A673 (cell line): ENCODE results near the gene FREM1. TPM values are rescaled to one million over a fixed set of nuclear protein-coding genes. Genes with fewer than 3 reads are reported as not detected.

Source experiments
- BruUV-seq: library from RNA; stranded (reverse); fragments of 400-500 nt; replicated peaks from 2 replicates; lab custom pipeline; 2021; lab: Mats Ljungman, UMichigan
- CTCF ChIA-PET: fragments of 300-600 bp; sonication (Branson Sonifier 250); formaldehyde crosslinking; loops from one replicate; lab custom pipeline; 2022; ENCODE audit warnings: antibody characterized with exemption; lab: Charles Lee
- POLR2A ChIA-PET: fragments of 300-600 bp; sonication (Branson Sonifier 250); formaldehyde crosslinking; loops from one replicate; lab custom pipeline; 2022; ENCODE audit warnings: antibody characterized with exemption; ENCODE audit not compliant: low non-redundant PET; lab: Charles Lee
- DNase-seq: peaks from one replicate; pipeline ENCODE4 v3.0.0-alpha.2; 2015; ENCODE audit warnings: low spot score
- H3K27ac ChIP-seq: fragments of 200-600 bp; sonication (generic); 2 replicates; pipeline ENCODE4 v1.5.1; 2016; ENCODE audit warnings: mixed run types, low read depth, mild to moderate bottlenecking, mixed read lengths, antibody characterized with exemption, low read length; ENCODE audit not compliant: poor library complexity, severe bottlenecking
- H3K27me3 ChIP-seq: fragments of 200-600 bp; sonication (generic); replicated peaks from 2 replicates; pipeline ENCODE4 v1.6.1; 2017; ENCODE audit warnings: mixed run types, low read depth, mild to moderate bottlenecking, mixed read lengths, antibody characterized with exemption, low read length; ENCODE audit not compliant: insufficient read depth, poor library complexity
- H3K36me3 ChIP-seq: fragments of 200-600 bp; sonication (generic); 2 replicates; pipeline ENCODE4 v1.6.1; 2016; ENCODE audit warnings: mixed run types, mild to moderate bottlenecking, mixed read lengths, antibody characterized with exemption, low read length; ENCODE audit not compliant: insufficient read depth, poor library complexity, severe bottlenecking
- H3K4me1 ChIP-seq: fragments of 200-600 bp; sonication (generic); 2 replicates; pipeline ENCODE4 v1.6.1; 2017; ENCODE audit warnings: mixed run types, mild to moderate bottlenecking, mixed read lengths, antibody characterized with exemption, low read length; ENCODE audit not compliant: insufficient read depth, poor library complexity, severe bottlenecking
- H3K4me3 ChIP-seq: fragments of 200-600 bp; sonication (generic); 2 replicates; pipeline ENCODE4 v1.5.1; 2016; ENCODE audit warnings: low read depth, mixed run types, mild to moderate bottlenecking, mixed read lengths, low read length; ENCODE audit not compliant: poor library complexity, severe bottlenecking
- H3K9me3 ChIP-seq: fragments of 200-600 bp; sonication (generic); 2 replicates; pipeline ENCODE4 v1.6.1; 2016; ENCODE audit warnings: mixed run types, low read depth, mild to moderate bottlenecking, mixed read lengths, antibody characterized with exemption, low read length; ENCODE audit not compliant: poor library complexity, severe bottlenecking
- EZH2 ChIP-seq: fragments of 200-600 bp; sonication (generic); IDR thresholded peaks from 2 replicates; pipeline ENCODE4 v1.6.1; 2017; ENCODE audit warnings: borderline replicate concordance, low read depth, mild to moderate bottlenecking, mixed read lengths, antibody characterized with exemption, low read length; ENCODE audit not compliant: poor library complexity, severe bottlenecking
- intact Hi-C: fragments of 100-400 bp; cut with micrococcal nuclease; formaldehyde crosslinking; loops from one replicate; pipeline ENCODE4 v1.10.0; 2022; ENCODE audit not compliant: unreplicated experiment
- total RNA-seq: library from RNA; stranded (reverse); gene quantifications from 2 replicates; pipeline ENCODE4 v1.2.3, GENCODE V29; 2021
- TF ChIP-seq, protein P1 (sequence below): fragments of 300-800, 200-600 bp; sonication (generic); conservative IDR thresholded peaks from 2 replicates; pipeline ENCODE4 v1.5.1; 2017; ENCODE audit warnings: low read depth, mild to moderate bottlenecking, antibody characterized with exemption, low read length, moderate library complexity, mixed read lengths

Gene FREM1
- total RNA-seq, 1 experiment from 2014 or later: 4.2 TPM

DNA sequence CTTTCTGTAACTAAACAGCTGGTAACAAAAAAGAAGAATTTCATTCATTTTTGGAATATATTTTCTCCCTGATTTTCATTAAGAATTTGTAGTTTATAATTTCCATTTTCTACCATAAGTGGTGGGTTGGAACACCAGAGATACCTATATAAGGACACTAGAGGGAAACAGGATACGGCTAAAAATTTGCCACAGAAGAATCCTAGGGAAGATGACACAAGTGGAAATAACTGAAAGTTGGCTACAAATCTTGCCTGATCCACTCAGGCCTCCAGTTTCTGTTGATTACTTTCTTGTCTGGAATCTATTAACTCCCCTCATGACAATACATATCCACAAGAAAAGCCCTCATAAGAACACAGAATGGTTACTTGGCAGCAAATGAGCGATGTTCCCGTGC lies 46.8 kb downstream of the FREM1 start:
- intact Hi-C loops: no loop called here
- Histone ChIP-seq H3K4me1 (peaks cover 22% of the 10 kb centered on the region), H3K4me3 (no peak overlapping the region), H3K9me3 (no peaks in the 10 kb centered on the region), H3K27ac (no peak overlapping the region), H3K36me3 (peaks cover 3% of the 10 kb centered on the region), H3K27me3 (no peaks in the 10 kb centered on the region)
- no peak for DNase-seq
- TF ChIP-seq EZH2: no peak
- TF ChIP-seq, protein P1, sequence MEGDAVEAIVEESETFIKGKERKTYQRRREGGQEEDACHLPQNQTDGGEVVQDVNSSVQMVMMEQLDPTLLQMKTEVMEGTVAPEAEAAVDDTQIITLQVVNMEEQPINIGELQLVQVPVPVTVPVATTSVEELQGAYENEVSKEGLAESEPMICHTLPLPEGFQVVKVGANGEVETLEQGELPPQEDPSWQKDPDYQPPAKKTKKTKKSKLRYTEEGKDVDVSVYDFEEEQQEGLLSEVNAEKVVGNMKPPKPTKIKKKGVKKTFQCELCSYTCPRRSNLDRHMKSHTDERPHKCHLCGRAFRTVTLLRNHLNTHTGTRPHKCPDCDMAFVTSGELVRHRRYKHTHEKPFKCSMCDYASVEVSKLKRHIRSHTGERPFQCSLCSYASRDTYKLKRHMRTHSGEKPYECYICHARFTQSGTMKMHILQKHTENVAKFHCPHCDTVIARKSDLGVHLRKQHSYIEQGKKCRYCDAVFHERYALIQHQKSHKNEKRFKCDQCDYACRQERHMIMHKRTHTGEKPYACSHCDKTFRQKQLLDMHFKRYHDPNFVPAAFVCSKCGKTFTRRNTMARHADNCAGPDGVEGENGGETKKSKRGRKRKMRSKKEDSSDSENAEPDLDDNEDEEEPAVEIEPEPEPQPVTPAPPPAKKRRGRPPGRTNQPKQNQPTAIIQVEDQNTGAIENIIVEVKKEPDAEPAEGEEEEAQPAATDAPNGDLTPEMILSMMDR: no peak
- no TSS peak for BruUV-seq
- POLR2A ChIA-PET: no interaction called here
- CTCF ChIA-PET: no interaction called here

DNA sequence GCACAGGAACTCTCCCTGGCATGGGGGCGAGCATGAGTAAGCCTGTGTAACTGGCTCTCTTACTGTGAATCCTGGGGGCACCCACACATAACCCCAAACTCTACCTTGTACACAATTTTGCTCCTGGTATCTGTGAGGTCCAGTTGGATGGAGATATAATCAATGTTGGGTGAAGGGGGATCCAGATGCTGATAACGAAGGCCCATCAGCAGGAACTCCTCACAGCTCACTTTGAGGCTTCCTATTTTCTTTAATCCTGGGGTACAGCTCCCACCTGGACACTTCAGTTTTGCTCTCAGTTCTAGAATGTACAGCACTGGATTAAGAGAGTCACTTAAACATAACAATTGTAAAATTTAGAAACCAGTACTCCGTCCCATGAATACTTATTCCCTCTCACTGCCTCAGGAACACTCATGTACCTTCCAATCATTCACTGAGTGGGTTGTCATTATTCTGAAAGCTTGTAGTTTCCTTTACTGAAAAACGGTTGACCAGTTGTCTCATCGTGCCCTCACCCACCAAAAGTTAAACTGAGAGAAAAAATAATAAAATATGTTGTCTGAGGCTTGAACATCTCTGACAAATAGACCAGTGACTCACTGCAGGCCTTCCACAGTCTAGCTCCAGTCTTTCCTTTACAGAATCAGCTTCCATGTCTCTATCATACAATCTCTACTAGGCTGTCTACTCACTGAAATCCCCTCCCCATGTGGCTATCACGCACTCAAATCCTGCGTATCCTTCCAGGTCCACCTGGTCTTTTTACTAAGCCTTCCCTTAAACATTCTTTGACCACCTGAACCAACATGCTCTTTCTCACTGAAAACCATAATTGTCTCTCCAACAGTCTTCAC lies 52.6 kb downstream of the FREM1 start:
- Histone ChIP-seq H3K4me3 (no peak overlapping the region), H3K36me3 (peaks cover 3% of the 10 kb centered on the region), H3K4me1 (no peaks in the 10 kb centered on the region), H3K27ac (no peak overlapping the region), H3K27me3 (no peaks in the 10 kb centered on the region), H3K9me3 (no peaks in the 10 kb centered on the region)
- ChIA-PET CTCF (no interaction called here), POLR2A (no interaction called here)
- DNase-seq: no peak
- TF ChIP-seq EZH2: no peak
- TF ChIP-seq, protein P1: no peak
- BruUV-seq: no TSS peak
- intact Hi-C loops: no loop called here

DNA sequence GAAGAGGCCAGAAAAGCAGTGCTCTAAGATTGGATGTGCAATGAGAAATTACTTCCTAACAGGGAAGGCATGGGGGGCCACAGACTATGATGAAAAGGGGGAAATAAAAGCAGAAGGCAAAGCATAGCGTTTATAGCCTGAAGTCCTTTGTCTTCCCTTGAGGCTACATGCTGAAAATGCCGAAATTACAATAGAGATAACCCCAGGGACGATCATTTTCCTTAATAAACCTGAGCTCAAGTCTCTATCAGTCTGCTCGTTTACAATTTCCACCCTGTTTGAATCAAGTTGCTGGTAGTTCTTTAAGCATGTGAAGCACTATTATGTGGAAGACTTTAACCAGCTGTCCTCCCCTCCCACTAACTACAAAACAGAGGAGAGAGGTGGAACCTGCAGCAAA lies 60.4 kb downstream of the FREM1 start:
- ChIA-PET POLR2A (no interaction called here), CTCF (no interaction called here)
- Histone ChIP-seq H3K9me3 (no peaks in the 10 kb centered on the region), H3K4me1 (peaks cover 4% of the 10 kb centered on the region), H3K4me3 (no peak overlapping the region), H3K27ac (no peak overlapping the region), H3K36me3 (no peaks in the 10 kb centered on the region), H3K27me3 (no peaks in the 10 kb centered on the region)
- no peak for TF ChIP-seq EZH2
- TF ChIP-seq, protein P1: no peak
- BruUV-seq: no TSS peak
- intact Hi-C loops: loop anchor here (10.0 kb wide), 1 partner anchor 285 kb away; no protein-coding TSS in a partner anchor
- DNase-seq: no peak
